Activated T-helper 1 cell treated with anti-CD3 and anti-CD28 coated beads, Interleukin-12 subunit alpha, Interleukin-12 subunit beta, Interleukin-2, Interleukin-4 antibody, amounts not matched to agents 30 ng/mL and 10 ng/mL and 1 ng/mL, durations not matched to agents 14 hours and 24 hours and 36 hours (primary cell): Measurements from ENCODE around the gene IGFN1. TPM values are rescaled to one million over a fixed set of nuclear protein-coding genes. Genes with fewer than 3 reads are reported as not detected.
"Not testable (repeated sequence)": the region's sequence is repeated elsewhere in the genome, so short reads cannot be mapped to it uniquely, and the experiment has no call there.

Experiments used
- DNase-seq: peaks from one replicate; pipeline ENCODE4 v3.0.0; 2021; ENCODE audit warnings: low spot score
- H3K27ac Mint-ChIP-seq: one replicate; pipeline ENCODE4 v1.8.0; 2021; ENCODE audit warnings: mild to moderate bottlenecking, mixed read lengths
- H3K27me3 Mint-ChIP-seq: one replicate; pipeline ENCODE4 v1.8.0; 2022; ENCODE audit warnings: mild to moderate bottlenecking, moderate library complexity, mixed read lengths; ENCODE audit not compliant: insufficient read depth
- H3K36me3 Mint-ChIP-seq: one replicate; pipeline ENCODE4 v1.8.0; 2021; ENCODE audit warnings: low read depth, mixed read lengths
- H3K4me1 Mint-ChIP-seq: one replicate; pipeline ENCODE4 v1.8.0; 2021; ENCODE audit warnings: low read depth, mixed read lengths
- H3K4me3 Mint-ChIP-seq: one replicate; pipeline ENCODE4 v1.8.0; 2021; ENCODE audit warnings: mild to moderate bottlenecking, moderate library complexity, mixed read lengths
- H3K9me3 Mint-ChIP-seq: one replicate; pipeline ENCODE4 v1.8.0; 2021; ENCODE audit warnings: mixed read lengths
- intact Hi-C: fragments of 100-400 bp; cut with micrococcal nuclease; formaldehyde crosslinking; loops from one replicate; pipeline ENCODE4 v1.15.1; 2024
- total RNA-seq: library from RNA; stranded (reverse); gene quantifications from 2 replicates; pipeline ENCODE4 v1.2.3, GENCODE V29; 2022

The IGFN1 gene
- total RNA-seq, 1 donor from 2014 or later, result not detected

- no peak overlapping the region for H3K27ac Mint-ChIP-seq
These were observed 62.8 kb downstream of the IGFN1 start for GRCh38 chr1:201253411-201253810.

GRCh38 chr1:201253906-201254624, 63.4 kb downstream of the IGFN1 start:
- Mint-ChIP-seq H3K27me3 (no peaks in the 10 kb centered on the region), H3K36me3 (no peaks in the 10 kb centered on the region), H3K9me3 (no peaks in the 10 kb centered on the region), H3K4me3 (no peak overlapping the region), H3K27ac (no peak overlapping the region), H3K4me1 (no peaks in the 10 kb centered on the region)
- no peak for DNase-seq
- intact Hi-C loops, result loop anchor here (1.0 kb wide), 2 partner anchors 108 to 154 kb away; no protein-coding TSS in a partner anchor

More at GRCh38 chr1:201253411-201253810, 62.8 kb downstream of the IGFN1 start:
- Mint-ChIP-seq H3K36me3 (no peaks in the 10 kb centered on the region), H3K27me3 (no peaks in the 10 kb centered on the region), H3K4me1 (no peaks in the 10 kb centered on the region), H3K9me3 (no peaks in the 10 kb centered on the region), H3K4me3 (no peak overlapping the region)
- no peak for DNase-seq
- intact Hi-C loops, result no loop called here

- H3K4me1 Mint-ChIP-seq, result no peaks in the 10 kb centered on the region
- H3K4me3 Mint-ChIP-seq, result no peak overlapping the region
- H3K27ac Mint-ChIP-seq, result no peak overlapping the region
- H3K27me3 Mint-ChIP-seq, result no peaks in the 10 kb centered on the region
- DNase-seq, result peak; percentile 27
- intact Hi-C loops, result loop anchor here (1.0 kb wide), 2 partner anchors 107 to 153 kb away; no protein-coding TSS in a partner anchor
- H3K9me3 Mint-ChIP-seq, result no peaks in the 10 kb centered on the region
- H3K36me3 Mint-ChIP-seq, result no peaks in the 10 kb centered on the region
These were observed 64.2 kb downstream of the IGFN1 start for GRCh38 chr1:201254625-201255478.

- DNase-seq, result no peak
- Mint-ChIP-seq H3K27me3 (peaks cover 4% of the 10 kb centered on the region), H3K4me1 (no peaks in the 10 kb centered on the region), H3K36me3 (no peaks in the 10 kb centered on the region), H3K27ac (no peak overlapping the region), H3K9me3 (no peaks in the 10 kb centered on the region), H3K4me3 (no peak overlapping the region)
- intact Hi-C loops, result no loop called here
These were observed 65.1 kb downstream of the IGFN1 start for GRCh38 chr1:201255479-201256362.

- intact Hi-C loops, H3K4me3 Mint-ChIP-seq: not testable (repeated sequence)
- H3K27me3 Mint-ChIP-seq, result peaks cover 11% of the 10 kb centered on the region
These were observed 67.5 kb downstream of the IGFN1 start for GRCh38 chr1:201258132-201258531.

GRCh38 chr1:201258763-201259230, 68.2 kb downstream of the IGFN1 start:
- Mint-ChIP-seq H3K27me3 (peaks cover 11% of the 10 kb centered on the region), H3K4me3 (no peak overlapping the region), H3K36me3 (no peaks in the 10 kb centered on the region), H3K9me3 (no peaks in the 10 kb centered on the region), H3K4me1 (no peaks in the 10 kb centered on the region), H3K27ac (no peak overlapping the region)
- DNase-seq, result no peak
- intact Hi-C loops, result no loop called here

More at GRCh38 chr1:201258132-201258531, 67.5 kb downstream of the IGFN1 start:
- not testable (repeated sequence) for H3K9me3 Mint-ChIP-seq, DNase-seq, H3K27ac Mint-ChIP-seq, H3K36me3 Mint-ChIP-seq, H3K4me1 Mint-ChIP-seq

- no peaks in the 10 kb centered on the region for H3K4me1 Mint-ChIP-seq
- H3K27ac Mint-ChIP-seq, result no peak overlapping the region
- intact Hi-C loops, result no loop called here
- no peaks in the 10 kb centered on the region for H3K36me3 Mint-ChIP-seq
- no peaks in the 10 kb centered on the region for H3K9me3 Mint-ChIP-seq
- H3K27me3 Mint-ChIP-seq, result peaks cover 11% of the 10 kb centered on the region
- DNase-seq, result no peak
- no peak overlapping the region for H3K4me3 Mint-ChIP-seq
These were observed 69.0 kb downstream of the IGFN1 start for GRCh38 chr1:201259476-201260235.

- no peak overlapping the region for H3K4me3 Mint-ChIP-seq
- no peak overlapping the region for H3K27ac Mint-ChIP-seq
- intact Hi-C loops, result no loop called here
- no peaks in the 10 kb centered on the region for H3K9me3 Mint-ChIP-seq
- no peaks in the 10 kb centered on the region for H3K4me1 Mint-ChIP-seq
- peaks cover 11% of the 10 kb centered on the region for H3K27me3 Mint-ChIP-seq
- no peak for DNase-seq
- no peaks in the 10 kb centered on the region for H3K36me3 Mint-ChIP-seq
These were observed 69.6 kb downstream of the IGFN1 start for GRCh38 chr1:201260236-201260590.

- H3K27me3 Mint-ChIP-seq, result peaks cover 11% of the 10 kb centered on the region
- no peaks in the 10 kb centered on the region for H3K9me3 Mint-ChIP-seq
- H3K27ac Mint-ChIP-seq, result no peak overlapping the region
- intact Hi-C loops, result no loop called here
- no peak for DNase-seq
- no peaks in the 10 kb centered on the region for H3K4me1 Mint-ChIP-seq
- H3K4me3 Mint-ChIP-seq, result no peak overlapping the region
- H3K36me3 Mint-ChIP-seq, result no peaks in the 10 kb centered on the region
These were observed 70.2 kb downstream of the IGFN1 start for GRCh38 chr1:201260648-201261311.

GRCh38 chr1:201261771-201262547, 71.3 kb downstream of the IGFN1 start:
- Mint-ChIP-seq H3K9me3 (no peaks in the 10 kb centered on the region), H3K27ac (no peak overlapping the region), H3K4me1 (no peaks in the 10 kb centered on the region), H3K36me3 (no peaks in the 10 kb centered on the region), H3K27me3 (peaks cover 15% of the 10 kb centered on the region), H3K4me3 (no peak overlapping the region)
- intact Hi-C loops, result no loop called here
- no peak for DNase-seq

GRCh38 chr1:201262963-201263608, 72.5 kb downstream of the IGFN1 start:
- intact Hi-C loops, result no loop called here
- H3K4me3 Mint-ChIP-seq, result no peak overlapping the region
- H3K36me3 Mint-ChIP-seq, result no peaks in the 10 kb centered on the region
- H3K4me1 Mint-ChIP-seq, result no peaks in the 10 kb centered on the region
- H3K27ac Mint-ChIP-seq, result no peak overlapping the region
- H3K27me3 Mint-ChIP-seq, result peaks cover 18% of the 10 kb centered on the region
- DNase-seq, result no peak
- no peaks in the 10 kb centered on the region for H3K9me3 Mint-ChIP-seq
